GM18507 (cell line): ENCODE data around the gene CAMSAP1.

Source experiments
- DNase-seq: peaks from one replicate; pipeline ENCODE4 v3.0.0; 2011; ENCODE audit warnings: low read depth; ENCODE audit not compliant: insufficient read length; ENCODE audit errors: extremely low spot score
- FAIRE-seq: peaks from 2 replicates; lab custom pipeline; 2011; peaks lifted over from hg19 to GRCh38; lab: Jason Lieb, UNC

CAMSAP1 gene

GRCh38 chr9:135803441-135803840 lies 103.9 kb downstream of the CAMSAP1 start:
- no peak for DNase-seq
- FAIRE-seq, result no peak

- FAIRE-seq, result no peak
- DNase-seq, result no peak
Measured at GRCh38 chr9:135802876-135803419, 104.4 kb downstream of the CAMSAP1 start.

- FAIRE-seq (no peak), DNase-seq (no peak)
Measured at GRCh38 chr9:135801070-135801469, 106.3 kb downstream of the CAMSAP1 start.

GRCh38 chr9:135799261-135799660 lies 108.1 kb downstream of the CAMSAP1 start:
- FAIRE-seq (no peak), DNase-seq (no peak)

GRCh38 chr9:135798263-135798585 lies 109.1 kb downstream of the CAMSAP1 start:
- no peak for FAIRE-seq

GRCh38 chr9:135797507-135798262 lies 109.7 kb downstream of the CAMSAP1 start:
- no peak for FAIRE-seq

More at GRCh38 chr9:135798263-135798585, 109.1 kb downstream of the CAMSAP1 start:
- no peak for DNase-seq

GRCh38 chr9:135796784-135797485 lies 110.4 kb downstream of the CAMSAP1 start:
- FAIRE-seq, result no peak

More at GRCh38 chr9:135797507-135798262, 109.7 kb downstream of the CAMSAP1 start:
- no peak for DNase-seq

GRCh38 chr9:135795391-135795790 lies 112.0 kb downstream of the CAMSAP1 start:
- DNase-seq, result no peak

More at GRCh38 chr9:135796784-135797485, 110.4 kb downstream of the CAMSAP1 start:
- DNase-seq, result no peak

GRCh38 chr9:135794361-135794885 lies 112.9 kb downstream of the CAMSAP1 start:
- FAIRE-seq, result no peak

More at GRCh38 chr9:135795391-135795790, 112.0 kb downstream of the CAMSAP1 start:
- FAIRE-seq, result no peak

GRCh38 chr9:135794057-135794335 lies 113.3 kb downstream of the CAMSAP1 start:
- no peak for FAIRE-seq
- DNase-seq, result no peak

More at GRCh38 chr9:135794361-135794885, 112.9 kb downstream of the CAMSAP1 start:
- DNase-seq, result no peak

GRCh38 chr9:135793221-135794056 lies 113.9 kb downstream of the CAMSAP1 start:
- no peak for FAIRE-seq
- no peak for DNase-seq

- no peak for DNase-seq
- no peak for FAIRE-seq
Measured at GRCh38 chr9:135792268-135793128, 114.8 kb downstream of the CAMSAP1 start.

GRCh38 chr9:135791431-135792267 lies 115.7 kb downstream of the CAMSAP1 start:
- FAIRE-seq (no peak), DNase-seq (no peak)

- DNase-seq (no peak), FAIRE-seq (no peak)
Measured at GRCh38 chr9:135790850-135791249, 116.5 kb downstream of the CAMSAP1 start.

GRCh38 chr9:135790356-135790755 lies 117.0 kb downstream of the CAMSAP1 start:
- DNase-seq (no peak), FAIRE-seq (no peak)

GRCh38 chr9:135789838-135790291 lies 117.5 kb downstream of the CAMSAP1 start:
- no peak for DNase-seq
- no peak for FAIRE-seq

GRCh38 chr9:135788576-135789300 lies 118.6 kb downstream of the CAMSAP1 start:
- FAIRE-seq, result no peak
- DNase-seq, result no peak
